ENCODE data around the gene PPFIBP2.
"Not testable (repeated sequence)": the region's sequence is repeated elsewhere in the genome, so short reads cannot be mapped to it uniquely, and the experiment has no call there.

PPFIBP2 gene

DNA sequence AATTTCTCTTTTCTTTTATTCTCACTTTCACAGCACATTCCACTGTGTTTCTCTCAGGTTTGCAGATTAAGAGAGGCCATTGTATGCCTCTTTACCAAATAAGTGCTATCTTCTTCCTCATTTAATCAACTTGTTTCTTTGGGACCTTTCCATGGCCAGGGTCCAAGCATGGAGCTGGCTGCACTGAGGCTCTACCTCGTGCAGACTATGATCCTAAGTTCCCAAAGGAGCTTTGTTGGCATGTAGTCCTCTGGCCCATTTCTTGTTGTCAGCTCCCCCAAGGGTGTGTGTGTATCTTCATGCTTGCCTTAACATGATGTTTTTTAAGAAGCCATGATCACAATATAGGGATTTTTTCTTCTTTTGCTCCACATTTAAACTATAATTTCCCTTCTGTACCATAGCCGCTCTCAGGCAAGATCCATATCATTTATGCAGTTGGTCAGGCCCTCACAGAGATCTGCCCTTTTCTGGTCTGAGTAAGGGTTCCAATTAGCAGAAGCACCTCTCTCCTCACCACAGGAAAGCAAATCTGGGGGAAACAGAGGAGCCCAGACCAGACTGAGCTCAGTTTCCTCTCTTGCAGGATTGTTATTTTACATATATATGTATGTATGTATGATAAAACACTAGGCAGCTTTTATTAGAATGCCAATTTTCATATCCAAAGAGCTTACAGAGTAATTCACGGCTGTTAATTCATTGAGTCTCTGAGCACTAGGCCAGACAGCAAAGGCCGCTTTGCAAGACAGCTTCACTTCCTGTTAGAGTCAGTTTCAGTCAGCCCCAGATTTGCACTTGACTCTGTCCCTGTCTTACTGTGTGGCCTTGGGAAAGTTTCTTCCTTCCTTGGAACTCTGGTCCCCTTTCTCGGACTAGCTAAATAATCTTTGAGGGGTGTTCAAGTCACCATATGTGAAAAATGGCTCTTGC, 125.2 kb downstream of the PPFIBP2 start:
- DNase-seq: no peak

DNA sequence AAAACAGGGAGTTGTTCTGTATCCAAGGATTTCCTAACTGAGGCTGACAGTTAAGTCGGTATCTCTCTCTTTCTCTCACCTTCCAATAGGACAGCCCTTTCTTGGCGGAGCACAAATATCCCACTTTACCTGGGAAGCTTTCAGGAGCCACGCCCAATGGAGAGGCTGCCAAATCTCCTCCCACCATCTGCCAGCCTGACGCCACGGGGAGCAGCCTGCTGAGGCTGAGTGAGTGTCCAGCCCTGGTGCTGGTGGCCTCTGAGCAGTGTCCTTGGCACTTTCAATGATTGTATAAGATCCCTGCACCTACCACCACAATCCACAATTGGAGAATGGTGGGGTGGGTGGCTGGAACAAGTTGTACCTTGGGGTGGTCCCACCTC, 125.8 kb downstream of the PPFIBP2 start:
- peak; percentile 39 for DNase-seq

DNA sequence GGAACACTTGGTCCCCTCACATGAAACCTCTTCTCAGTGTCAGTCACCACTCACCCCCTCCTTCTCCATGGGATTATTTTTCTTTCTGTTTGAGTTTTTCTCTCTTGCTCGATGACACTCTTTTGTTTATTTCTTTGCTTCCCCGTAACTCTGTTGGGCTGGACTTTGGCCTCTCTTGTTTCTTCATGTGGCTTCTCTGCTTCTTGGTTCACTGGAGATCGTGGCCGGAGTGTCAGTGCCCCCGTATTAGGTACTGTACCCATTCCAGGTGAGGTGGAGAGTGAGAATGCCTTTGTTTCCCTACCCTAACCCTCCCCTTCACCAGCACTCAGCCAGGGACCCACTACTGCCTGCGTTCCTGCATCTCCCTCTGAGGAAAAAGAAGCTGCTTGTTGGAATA, 127.0 kb downstream of the PPFIBP2 start:
- no peak for DNase-seq

DNA sequence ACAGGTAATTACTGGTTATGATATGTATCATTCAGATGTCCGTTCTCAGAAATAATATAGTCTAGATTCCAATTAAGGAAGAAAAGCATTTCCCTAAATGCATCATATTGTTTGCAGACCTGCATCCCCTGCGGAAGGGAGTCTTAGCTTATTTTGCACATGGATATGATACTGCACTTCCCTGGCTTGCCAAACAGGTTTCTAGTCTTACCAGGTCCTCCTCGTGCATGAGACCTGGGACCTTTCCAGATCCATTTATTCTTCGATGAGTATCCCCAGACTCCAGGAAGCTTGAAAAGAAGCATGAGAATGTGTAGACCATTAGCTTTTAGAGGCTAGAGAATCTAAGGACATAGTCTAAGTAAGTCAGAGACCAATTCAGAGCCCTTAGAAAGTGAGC, 128.9 kb downstream of the PPFIBP2 start:
- no peak for DNase-seq

DNA sequence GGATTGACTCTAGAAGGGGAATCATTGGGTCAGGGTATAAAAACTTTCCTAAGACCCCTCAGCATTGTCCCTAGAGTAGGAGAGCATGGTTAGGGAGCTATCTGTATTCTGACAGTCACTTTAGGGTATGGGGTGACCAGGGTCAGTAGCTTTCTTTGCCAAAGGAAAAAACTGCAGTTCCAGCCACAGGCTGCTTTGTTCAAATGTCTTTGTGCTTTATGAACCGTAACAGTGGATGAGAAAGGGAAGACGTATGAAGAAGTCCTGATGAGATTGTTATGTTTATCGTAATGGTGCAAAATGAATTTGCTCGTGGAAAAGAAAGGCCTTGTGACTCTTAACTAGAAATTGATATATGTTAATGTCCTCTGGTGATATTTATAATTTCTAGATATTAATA, 129.5 kb downstream of the PPFIBP2 start:
- DNase-seq: no peak

DNA sequence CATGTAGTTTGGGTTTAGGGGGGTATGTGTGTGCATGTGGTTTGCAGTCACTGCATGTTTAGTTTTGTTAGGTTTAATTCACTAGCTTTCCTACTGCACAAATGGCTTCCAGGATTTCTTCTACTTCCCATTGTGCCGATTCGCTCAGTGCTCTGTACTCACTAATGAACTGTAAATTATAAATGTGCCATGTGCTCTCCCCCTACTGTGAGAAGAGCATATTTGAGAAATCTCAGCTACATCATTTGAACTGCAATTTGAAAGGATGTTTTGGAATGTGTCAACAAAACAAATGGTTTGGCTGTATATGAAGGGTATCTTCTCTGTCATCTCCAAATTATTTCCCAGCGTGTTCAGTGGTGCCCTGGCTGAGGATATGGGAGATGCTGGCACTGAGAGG, 131.4 kb downstream of the PPFIBP2 start:
- no peak for DNase-seq

DNA sequence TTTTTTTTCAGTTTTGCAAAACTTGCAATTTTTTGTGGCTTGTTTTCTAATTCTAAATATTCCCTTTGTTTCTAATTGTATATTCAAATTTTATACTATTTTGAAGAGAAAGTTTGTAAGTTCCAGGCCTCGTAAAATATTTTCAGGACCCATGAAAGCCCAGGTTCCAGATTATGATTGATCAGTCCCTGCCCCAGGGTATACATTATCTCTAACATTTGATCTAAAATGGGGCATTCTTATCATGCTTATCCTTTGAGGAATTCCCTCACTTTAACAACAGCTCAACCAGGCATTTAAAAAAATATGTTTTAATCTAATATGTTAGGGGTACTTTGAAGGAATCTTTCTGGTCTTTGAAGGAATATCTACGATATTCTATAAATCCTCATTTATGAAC, 133.1 kb downstream of the PPFIBP2 start:
- no peak for DNase-seq

DNA sequence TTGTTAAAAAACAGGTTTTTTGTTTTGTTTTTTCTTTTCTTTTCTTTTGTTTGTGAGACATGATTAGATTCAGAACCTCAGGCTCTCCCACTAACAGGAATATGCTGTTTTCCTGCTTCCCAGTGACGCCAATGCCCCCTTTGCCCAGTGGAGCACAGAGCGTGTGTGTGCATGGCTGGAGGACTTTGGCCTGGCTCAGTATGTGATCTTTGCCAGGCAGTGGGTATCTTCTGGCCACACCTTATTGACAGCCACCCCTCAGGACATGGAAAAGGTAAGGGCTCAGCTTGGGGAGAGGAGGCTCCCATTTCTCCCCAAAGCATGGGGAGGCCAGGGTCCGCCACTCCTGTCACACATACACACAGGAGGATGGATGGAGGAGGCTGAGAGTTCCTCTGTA, 134.5 kb downstream of the PPFIBP2 start:
- DNase-seq: no peak

DNA sequence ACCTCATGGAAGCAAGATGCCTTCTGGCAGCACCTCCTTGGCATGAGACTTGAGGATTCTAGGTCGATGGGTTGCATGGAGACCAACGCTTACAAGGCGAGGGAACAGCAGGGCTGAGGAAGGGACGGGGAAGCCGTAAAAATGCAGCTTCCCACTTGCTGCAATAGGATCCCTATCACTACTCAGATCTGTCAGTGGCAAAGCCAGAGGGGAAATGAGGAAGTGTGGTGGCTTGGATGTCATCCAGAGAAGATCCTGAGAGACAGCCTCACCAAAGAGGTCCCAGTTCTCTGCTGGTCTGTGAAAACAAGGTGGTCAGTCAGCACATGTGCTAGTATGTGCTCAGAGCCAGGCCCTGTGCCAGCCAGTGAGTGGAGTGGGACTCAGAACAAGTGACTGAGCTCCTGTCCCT, 137.3 kb downstream of the PPFIBP2 start:
- DNase-seq: no peak

DNA sequence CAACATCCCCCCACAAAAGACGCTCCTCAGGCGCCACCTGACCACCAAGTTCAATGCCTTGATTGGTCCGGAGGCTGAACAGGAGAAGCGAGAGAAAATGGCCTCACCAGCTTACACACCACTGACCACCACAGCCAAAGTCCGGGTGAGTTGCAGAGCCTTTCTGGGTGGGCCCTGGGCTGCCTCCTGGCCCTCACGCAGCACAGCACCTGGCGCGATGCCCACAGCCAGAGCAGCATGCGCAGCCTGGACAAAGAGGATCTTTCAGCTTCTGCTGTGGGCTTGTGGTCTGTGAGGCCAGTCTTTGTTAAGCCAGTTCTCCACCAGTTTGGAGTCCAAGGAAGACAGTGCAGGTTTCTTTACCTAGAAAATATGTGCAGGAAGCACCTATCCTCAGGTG, 137.9 kb downstream of the PPFIBP2 start:
- no peak for DNase-seq

DNA sequence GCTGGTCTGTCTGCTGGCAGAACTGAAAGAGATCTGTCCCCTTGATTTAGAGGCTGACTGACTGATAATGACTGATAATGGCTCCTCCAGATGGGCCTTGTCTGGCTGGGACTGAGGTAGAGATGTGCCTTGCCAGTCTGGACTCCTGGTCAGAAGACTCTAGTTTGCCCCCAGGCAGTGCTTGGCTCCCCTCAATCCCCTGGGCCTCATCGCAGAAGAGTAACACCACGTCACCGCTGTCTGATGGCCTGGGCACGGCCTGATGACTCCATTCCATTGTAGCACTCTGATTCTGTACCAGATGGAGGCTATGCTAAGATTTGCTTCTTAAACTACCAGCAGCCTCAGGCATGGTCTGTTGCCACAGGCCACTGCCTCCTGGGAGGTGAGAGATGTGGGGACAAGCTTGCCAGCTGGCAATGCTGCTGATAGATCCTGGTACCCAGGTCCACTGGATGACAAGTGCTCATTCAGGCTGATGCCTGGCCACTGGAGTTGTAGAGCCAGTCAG, 140.5 kb downstream of the PPFIBP2 start:
- no peak for DNase-seq

DNA sequence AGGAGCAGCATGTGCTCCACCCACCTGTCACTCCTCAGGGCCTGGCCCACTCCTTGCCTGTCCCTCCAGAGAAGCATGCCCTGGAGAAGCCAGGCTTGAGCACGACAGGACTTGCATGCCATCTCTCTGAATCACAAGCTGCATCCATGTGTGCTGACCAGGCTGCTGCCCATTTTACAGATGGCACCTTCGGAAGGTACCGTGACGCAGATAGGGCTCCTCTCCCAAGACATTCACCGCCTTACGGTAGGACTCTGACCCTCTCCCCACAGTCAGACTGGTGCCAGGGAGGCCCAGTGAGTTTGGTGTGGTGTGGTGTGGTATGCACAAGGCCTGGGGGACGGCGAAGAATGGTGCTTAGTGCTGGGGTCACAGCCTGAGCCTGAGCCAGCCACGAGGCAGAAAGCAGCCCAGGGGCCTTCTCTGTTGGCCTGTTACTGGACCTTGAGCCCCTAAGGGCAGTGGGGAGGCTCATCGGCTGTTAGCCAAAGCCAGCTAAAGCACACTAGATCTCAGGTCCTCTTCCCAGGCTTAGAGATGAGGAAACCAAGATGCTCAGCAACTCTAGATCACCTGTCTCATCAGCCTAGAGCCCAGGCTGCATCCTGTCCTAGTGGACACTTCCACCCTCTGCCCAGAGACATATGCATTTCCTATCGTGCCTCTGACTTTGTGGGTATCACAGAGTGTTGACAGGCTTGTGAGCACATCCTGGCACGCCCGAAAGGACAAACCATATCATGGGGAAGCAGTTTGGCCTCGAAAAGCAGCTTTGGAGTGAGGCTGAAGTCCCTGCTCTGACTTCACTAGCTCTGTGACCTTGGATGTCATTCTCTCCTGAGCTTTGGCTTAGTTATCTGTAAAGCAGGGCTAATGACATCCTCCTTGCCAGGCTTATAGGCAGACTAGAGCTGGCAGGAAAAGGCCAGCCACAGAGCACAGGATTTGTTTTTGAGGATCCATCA, 141.7 kb downstream of the PPFIBP2 start:
- peak; percentile 5 for DNase-seq

DNA sequence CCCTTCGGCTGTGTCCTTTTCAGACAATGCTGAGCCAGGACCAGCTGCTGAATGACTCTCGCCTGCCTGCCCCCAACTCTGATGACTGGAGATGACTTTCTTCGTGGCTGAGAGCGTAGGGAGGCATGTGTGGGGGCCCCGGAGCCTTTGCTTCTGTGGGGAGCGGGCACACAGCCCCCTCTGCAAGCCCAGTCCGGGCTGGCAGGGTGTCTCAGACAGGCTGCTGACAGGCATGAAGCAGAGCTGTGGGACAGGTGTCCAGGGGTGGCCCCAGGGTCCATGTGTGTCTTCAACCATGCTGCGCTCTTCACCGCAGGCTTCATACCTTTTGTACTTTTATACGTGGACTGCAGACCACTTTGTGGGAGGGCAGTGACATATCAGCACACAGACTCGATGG, 142.9 kb downstream of the PPFIBP2 start:
- DNase-seq: no peak

DNA sequence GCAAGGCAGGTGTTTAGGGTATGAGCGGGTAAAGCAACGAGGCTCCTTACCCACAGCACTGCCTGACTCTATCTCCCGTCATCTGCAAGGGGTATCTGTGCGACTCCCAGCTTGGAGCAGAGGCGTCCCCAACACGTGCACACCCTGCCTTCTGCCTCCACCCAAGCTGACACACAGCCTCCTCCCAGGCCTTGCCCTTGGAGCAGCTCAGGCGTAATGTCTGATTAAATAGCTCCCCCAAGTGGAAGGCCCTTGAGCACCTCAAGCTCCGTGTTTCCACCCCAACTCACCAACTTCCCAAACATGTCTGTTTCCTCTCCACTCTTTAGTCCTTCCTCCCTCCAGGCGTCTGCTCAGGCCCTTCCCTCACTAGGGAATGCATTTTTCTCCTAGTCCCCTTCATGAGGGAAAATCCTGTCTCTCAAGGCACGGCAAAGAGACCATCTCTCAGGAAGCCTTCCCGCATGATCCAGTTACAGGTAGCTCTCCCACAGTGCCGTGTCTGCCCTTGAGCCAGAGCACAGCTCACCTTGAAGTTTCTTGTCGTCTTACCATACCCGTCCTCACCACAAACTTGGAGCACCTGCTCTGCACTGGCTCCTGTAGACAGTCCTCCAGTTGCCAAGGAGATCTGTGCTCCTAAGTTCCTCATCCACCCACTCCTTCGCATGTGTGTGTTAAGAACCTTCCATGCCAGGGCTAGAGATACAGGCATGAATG, 143.7 kb downstream of the PPFIBP2 start:
- peak; percentile 76 for DNase-seq

DNA sequence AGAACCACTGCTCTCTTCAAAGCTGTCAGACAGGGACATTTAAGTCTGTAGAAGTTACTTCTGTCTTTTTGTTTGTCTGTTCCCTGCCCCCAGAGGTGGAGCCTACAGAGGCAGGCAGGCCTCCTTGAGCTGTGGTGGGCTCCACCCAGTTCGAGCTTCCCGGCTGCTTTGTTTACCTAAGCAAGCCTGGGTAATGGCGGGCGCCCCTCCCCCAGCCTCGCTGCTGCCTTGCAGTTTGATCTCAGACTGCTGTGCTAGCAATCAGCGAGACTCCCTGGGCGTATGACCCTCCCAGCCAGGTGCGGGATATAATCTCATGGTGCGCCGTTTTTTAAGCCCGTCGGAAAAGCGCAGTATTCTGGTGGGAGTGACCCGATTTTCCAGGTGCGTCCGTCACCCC, 149.7 kb downstream of the PPFIBP2 start:
- DNase-seq: not testable (repeated sequence)

DNA sequence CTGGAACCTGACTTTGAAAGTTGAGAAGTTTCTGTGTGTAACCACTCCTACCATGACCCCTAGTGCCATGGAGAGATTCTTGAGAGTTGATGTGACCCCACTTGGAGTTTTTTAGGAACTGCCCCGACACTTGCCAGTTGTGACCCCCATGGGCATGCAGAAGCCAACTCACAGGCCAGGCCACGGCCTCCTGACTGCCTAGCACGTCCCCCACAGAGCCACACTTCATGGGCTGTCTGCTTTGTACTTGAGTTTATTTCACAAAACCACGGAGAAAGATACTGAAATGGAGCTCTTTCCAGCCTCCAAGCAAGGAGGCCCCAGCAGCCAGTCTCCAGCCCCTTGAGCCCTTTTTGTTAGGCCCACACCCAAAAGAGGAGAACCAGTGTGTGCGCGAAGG, 151.1 kb downstream of the PPFIBP2 start:
- DNase-seq: no peak

DNA sequence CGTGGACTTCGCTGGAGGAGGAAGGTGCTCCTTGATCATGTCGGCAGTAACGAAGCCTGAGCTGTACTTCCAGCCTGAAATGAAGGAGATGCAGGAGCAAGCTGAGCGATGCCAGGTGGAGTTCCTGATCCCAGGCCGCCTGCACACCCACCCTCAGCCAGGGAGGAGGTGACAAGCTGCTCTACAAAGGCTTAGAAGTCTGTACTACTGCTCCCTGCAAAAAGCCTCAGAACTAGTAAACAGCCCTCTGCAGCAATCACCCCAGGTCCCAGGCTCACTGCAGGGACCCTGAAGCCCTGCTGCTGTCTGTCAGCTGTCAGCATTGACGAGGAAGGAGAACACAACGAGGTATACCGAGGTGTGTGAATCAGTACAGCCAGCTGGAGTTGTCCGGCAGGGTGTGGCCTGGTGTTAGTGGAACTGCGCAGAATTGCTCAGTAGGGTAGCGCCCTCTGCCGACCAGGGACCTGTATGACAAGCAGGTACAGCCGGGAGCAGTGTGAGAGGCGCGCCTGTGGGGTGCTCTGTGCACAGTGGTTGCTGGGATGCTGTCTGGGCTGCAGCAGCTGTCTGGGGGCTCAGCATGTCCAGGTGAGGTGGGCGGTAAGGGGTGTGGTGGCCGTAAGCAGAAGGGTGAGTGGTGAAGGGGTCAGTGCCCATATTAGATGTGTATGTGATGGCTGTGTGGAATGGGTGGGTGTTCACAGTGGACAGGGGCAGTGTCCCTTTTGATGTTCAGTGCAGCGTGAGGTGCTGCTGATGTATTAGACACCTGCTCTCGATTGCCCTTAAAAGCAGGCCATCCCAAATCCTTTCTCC, 151.9 kb downstream of the PPFIBP2 start:
- peak; percentile 79 for DNase-seq

DNA sequence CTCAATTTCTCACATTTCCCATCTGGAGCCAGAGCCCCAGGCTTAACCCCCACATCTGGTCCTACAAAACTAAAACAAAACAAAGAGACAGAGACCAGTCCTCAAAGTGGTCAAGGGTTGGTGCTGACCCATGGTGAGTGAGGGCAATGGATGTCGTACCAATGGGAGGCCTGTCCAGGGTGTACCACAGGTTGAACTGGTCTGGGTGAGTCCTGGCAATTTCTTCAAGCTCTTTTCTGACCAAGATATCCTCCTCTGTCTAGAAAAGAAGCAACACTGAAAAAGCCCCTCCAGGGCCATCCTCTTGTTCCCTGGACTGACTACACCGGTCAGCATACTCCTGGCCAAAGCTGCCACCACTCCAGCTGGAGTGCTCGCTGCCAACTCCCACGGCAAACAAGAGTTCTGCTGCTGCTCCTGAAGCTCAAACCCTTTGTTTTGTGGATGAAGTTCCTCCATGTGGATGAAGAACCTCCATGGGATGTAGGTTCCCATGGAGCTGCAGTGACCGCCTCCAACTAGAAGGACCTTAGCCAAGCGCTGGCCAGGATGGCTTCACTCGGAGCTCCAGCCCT, 152.6 kb downstream of the PPFIBP2 start:
- no peak for DNase-seq

DNA sequence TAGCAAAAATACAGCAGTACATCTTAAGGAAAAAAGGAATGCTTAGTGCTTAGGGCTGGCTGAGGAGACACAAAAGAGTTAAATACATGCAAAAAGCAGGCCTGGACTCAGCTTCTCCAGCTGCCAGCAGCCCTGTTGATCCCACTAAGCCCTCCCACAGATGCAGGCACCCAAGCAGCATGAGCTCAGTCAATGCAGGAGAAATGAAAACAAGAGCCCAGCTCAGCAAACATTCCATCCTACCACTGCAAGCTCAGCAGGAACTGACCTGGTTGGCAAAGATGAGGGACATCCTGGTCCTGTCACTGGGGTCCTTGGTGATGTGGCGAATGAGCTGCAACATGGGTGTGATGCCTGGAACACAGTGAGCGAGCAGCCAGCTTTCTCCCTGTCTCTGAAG, 153.7 kb downstream of the PPFIBP2 start:
- peak; percentile 46 for DNase-seq

DNA sequence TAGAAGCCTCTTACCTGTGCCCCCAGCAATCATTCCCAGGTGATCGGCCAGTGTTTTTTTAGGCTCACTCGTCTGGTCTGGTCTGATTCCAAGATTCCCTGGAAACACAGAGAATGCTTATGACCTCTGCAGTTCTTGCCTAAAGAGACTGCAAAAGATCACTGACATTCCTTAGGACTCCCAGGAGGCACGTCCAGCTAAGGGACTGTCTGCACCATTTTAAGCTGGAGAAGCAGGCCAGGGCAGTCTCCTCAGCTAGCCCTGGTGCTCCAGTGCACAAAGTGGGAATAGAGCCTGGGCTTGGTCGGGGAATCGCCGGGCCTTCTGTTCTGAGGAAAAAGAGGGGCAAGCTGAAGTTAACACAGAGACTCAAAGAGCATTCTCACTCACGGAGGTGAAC, 154.7 kb downstream of the PPFIBP2 start:
- no peak for DNase-seq

DNA sequence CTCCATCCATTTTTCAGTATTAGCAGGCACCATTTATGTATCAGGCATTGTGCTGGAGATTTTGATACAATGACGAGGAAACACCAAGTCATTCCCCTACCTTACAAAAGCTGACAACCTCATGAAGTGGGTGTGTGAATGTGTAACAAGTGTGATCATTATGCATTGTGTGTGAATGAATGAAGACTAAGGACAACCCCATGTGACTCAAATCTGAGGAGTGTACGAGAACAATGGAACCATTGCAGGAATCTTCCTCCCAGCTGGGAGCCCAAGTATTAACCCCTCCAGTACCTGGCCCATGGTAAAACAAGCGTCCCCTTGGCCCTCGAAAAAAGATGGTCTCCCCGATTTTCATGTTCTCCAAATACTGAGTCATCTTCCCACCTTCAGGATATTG, 155.1 kb downstream of the PPFIBP2 start:
- DNase-seq: no peak

DNA sequence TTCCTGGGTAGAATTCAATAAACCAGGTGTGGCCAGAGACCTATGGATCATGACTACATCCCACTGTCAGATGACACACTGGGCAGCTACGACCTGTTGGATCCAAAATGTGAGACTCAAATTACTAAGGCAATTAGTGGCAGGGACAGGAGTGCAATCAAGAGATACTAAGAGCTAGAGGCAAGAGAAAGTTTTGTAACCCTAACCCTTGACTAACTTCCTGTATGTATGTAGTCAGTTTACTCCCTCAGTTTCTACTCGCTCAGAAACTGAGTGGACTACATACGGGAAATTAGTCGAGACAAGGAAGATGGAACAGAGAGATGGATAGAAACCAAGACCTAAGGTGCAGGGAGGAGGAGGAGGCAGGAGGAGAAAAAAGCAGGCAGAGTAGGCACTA, 156.8 kb downstream of the PPFIBP2 start:
- DNase-seq: no peak

All from NCI-H82 (cell line).